Raji (cell line): ENCODE data around the gene EIF5.

ENCODE experiments used
- POLR2A ChIP-seq: IDR thresholded peaks from 2 replicates; pipeline ENCODE4 v1.6.1; 2011; ENCODE audit warnings: low read depth, low read length, control low read depth; ENCODE audit not compliant: insufficient read depth

Gene EIF5

GRCh38 chr14:103317251-103317650 lies 16.8 kb upstream of the EIF5 start:
- TF ChIP-seq POLR2A, result no peak

- no peak for TF ChIP-seq POLR2A
Measured at GRCh38 chr14:103317976-103318580, 16.0 kb upstream of the EIF5 start.

DNA sequence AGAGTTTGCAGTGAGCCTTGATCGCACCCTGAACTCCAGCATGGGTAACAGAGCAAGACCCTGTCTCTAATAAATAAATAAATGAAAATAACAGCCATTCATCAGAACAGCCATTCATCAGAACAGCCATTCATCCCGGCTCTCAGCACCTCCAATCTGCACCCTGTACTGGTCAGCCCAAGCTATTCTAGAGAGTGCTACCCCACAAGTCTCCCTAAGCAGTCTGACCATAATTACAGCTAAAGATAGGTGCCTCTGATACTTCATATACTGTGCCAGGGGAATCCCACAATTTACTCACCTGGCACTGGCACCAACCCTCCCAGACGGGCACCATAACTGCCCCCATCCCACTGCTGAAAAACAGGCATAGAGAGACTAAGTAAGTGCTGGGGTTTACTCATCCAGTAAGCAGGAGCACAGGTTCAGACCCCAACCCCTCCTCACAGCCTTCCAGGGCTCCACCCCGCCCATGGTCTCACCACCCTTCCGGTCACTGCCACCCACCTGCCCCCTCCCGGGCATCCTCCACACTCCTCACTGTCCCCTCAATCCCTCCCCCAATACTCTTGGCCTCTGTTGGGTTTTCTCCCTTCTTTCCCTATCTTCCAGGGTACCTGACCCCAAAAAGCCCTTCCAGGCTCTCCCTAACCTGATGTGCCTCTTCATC lies 15.2 kb upstream of the EIF5 start:
- no peak for TF ChIP-seq POLR2A

- no peak for TF ChIP-seq POLR2A
Measured at GRCh38 chr14:103319422-103319821, 14.6 kb upstream of the EIF5 start.

DNA sequence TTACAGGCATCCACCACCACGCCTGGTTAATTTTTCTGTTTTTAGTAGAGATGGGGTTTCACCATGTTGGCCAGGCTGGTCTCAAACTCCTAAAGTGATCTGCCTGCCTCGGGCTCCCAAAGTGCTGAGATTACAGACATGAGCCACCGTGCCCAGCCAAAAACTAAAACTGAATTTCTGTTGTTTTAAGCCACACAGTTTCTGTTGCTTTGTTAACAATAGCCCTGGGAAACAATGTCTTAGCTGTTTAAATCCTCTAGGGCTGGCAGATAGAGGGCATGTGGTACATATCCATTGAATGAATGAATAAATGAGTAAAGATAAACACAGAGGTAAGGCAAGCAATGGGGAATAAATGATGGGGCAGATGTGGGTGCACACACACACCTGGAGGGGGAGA lies 8.0 kb upstream of the EIF5 start:
- TF ChIP-seq POLR2A, result no peak

GRCh38 chr14:103328941-103329340 lies 5.1 kb upstream of the EIF5 start:
- no peak for TF ChIP-seq POLR2A

GRCh38 chr14:103329401-103330347 lies 4.4 kb upstream of the EIF5 start:
- TF ChIP-seq POLR2A, result no peak

DNA sequence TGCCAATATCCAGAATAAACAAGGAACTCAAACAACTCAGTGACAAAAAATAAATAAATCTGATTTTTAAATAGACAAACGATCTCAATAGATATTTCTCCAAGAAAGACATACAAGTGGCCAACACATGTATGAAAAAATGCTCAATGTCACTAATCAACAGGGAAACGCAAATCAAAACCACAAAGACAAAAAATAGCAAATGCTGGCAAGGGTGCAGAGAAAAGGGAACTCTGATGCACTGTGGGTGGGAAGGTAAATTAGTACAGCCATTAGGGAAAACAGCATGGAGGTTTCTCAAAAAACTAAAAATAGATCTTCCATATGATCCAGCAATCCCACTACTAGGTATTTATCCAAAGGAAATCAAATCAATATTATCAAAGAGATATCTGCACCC lies 3.5 kb upstream of the EIF5 start:
- TF ChIP-seq POLR2A, result no peak

DNA sequence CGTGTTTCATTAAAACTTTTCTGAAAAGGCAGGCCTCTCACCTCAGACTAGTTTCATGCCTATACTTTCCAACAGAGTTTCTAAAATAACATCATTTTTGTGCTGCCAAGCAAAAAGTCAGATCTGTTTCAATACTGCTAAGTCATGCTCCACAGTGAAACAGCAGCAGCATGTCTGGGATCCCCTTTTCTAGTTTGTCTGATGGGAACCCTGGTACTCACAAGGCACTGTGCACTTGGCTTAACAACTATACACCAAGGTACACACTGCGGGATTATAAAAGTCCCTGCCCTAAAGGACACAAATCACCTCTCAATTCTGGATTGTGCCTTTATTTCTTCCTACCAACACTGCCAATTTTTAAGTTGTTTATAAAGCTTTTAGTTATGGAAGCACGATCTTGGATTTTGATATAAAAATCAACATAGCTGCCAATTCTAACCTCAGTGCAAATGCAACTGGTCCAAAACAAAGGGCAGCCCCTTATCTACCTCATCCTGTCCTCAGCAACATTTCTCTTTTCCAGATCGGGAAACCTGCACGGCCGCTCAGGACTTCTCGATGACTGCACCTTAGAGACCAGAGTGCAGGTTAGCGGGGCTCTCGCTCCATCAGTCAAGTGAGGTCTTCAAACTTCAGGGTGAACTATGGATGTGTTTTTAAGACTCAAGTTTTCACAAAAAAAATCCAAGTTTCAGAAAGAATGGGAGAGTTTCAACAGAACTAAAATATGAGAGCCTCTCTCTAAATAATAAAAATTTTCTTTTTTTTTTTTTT lies 1.7 kb upstream of the EIF5 start:
- 0 out of 2 replicates have a peak, but pooled peaks have one; percentile 6 for TF ChIP-seq POLR2A

GRCh38 chr14:103334644-103335622 lies 896 bp downstream of the EIF5 start:
- TF ChIP-seq POLR2A, result peak; percentile 14; the same call in 1 of the 2 replicates

- no peak for TF ChIP-seq POLR2A
Measured at GRCh38 chr14:103336191-103336590, 2.2 kb downstream of the EIF5 start.

DNA sequence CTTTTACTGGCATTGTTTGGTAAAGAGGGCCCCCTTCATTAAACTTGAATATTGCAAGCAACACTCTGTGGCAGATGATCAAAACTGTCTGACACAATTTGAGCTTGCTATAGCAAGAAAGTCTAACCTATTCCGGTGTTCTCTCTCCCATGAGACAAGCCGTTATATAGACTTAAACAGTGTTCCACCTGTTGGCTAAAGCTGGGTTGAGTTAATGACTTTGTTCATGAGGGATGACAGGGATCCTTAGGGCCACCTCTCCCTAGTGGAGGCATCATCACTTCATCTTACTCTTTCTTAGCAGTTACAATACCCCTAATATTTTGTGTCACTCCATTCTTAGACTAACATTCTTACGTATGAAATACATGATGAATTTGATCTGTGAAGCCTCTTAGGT lies 3.8 kb downstream of the EIF5 start:
- TF ChIP-seq POLR2A, result no peak

DNA sequence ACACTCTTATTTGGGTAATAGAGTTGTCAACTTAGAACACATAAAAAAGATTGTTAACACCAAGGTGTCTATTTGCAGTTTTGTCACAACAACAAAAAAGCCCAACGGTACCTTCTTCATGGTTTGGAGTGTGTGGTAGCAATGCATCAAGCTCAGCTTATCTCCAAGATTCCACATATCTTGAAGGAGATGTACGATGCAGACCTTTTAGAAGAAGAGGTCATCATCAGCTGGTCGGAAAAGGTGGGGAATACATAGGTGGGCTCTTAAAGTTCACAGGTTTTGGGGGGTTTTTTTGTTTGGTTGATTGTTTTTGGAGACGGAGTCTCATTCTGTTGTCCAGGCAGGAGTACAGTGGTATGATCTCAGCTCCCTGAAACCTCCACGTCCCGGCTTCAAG lies 5.5 kb downstream of the EIF5 start:
- TF ChIP-seq POLR2A, result no peak

- no peak for TF ChIP-seq POLR2A
Measured at GRCh38 chr14:103340480-103341212, 6.6 kb downstream of the EIF5 start.
